Right lobe of liver (tissue), 6 donors: Measurements from ENCODE around the gene ANO7. TPM values are rescaled to one million over a fixed set of nuclear protein-coding genes. Genes with fewer than 3 reads are reported as not detected.

Experiments
- ATAC-seq, 4 donors: fragments of 200-7000 bp; cut with Tn5 transposase; one replicate each; pipeline ENCODE4 v1.9.1; 2020; ENCODE audit warnings: mild to moderate bottlenecking in 4 of 4, moderate library complexity in 4 of 4
- DNase-seq, 3 donors: peaks; one replicate each; pipeline ENCODE4 v3.0.0-alpha.2; 2020
- H3K27ac ChIP-seq, 3 donors: fragments of 200-600 bp; one replicate each; pipeline ENCODE4 v1.8.0; 2022
- H3K27me3 ChIP-seq, 2 donors: fragments of 200-600 bp; one replicate each; pipeline ENCODE4 v1.8.0; 2022
- H3K36me3 ChIP-seq, 4 donors: fragments of 200-600 bp; sonication (generic) in 1 of 4; one replicate each; pipeline versions ENCODE4 v1.5.1 to v1.8.0; 2017 to 2022; ENCODE audit warnings: control low read depth in 1 of 4
- H3K4me1 ChIP-seq, 4 donors: fragments of 200-600 bp; sonication (generic) in 1 of 4; one replicate each; pipeline versions ENCODE4 v1.5.1 to v1.8.0; 2017 to 2022; ENCODE audit warnings: control low read depth in 1 of 4
- H3K4me3 ChIP-seq, 3 donors: fragments of 200-600 bp; one replicate each; pipeline ENCODE4 v1.8.0; 2022
- H3K9me3 ChIP-seq, 4 donors: fragments of 200-600 bp; sonication (generic) in 1 of 4; one replicate each; pipeline versions ENCODE4 v1.5.1 to v1.8.0; 2017 to 2022; ENCODE audit warnings: control low read depth in 1 of 4
- POLR2A ChIP-seq: fragments of 450-650 bp; IDR thresholded peaks from one replicate; pipeline ENCODE4 v1.6.1; 2017; ENCODE audit warnings: antibody characterized with exemption, mild to moderate bottlenecking
- WGBS: methylation state at CpG from one replicate; pipeline ENCODE4 v1.1.6; 2018; ENCODE audit warnings: low coverage, low lambda C conversion rate; ENCODE audit not compliant: insufficient coverage; ENCODE audit errors: missing lambda C conversion rate; 5-methylcytosine and 5-hydroxymethylcytosine counted together
- intact Hi-C, 2 donors: fragments of 100-400 bp; cut with DNase I; formaldehyde crosslinking; loops; one replicate each; pipeline versions ENCODE4 v1.11.2 to v1.14.1; 2022
- long read RNA-seq: library from polyadenylated mRNA; unstranded; transcript quantifications from one replicate; pipeline ENCODE4 v2.0.0, GENCODE V29; 2019
- total RNA-seq, 6 experiments: library from RNA; depleted of rRNA in 2 of 6; stranded (reverse); fragments of >200 nt in 2 of 6; fragmentation: NEBNext Ultra II Directional in 3 of 6; extraction: Animal tissue kit (Norgen Biotek cat#: 25700) in 3 of 6; gene quantifications; one replicate each; pipeline versions ENCODE4 v1.1.0 to v1.2.4, GENCODE V29; 2016 to 2023
- TF ChIP-seq, protein P1 (sequence below), 4 donors: fragments of 200-600 bp in 3 of 4; fragments of 450-650 bp in 1 of 4; IDR thresholded peaks; one replicate each; pipeline versions ENCODE4 v1.5.1 to v1.8.0; 2016 to 2022; ENCODE audit warnings: antibody characterized with exemption in 4 of 4, mild to moderate bottlenecking in 2 of 4
- donor health status: DM: no; HTN: yes; CAD: no.
- donor health status: DM: no; HTN: no; CAD: no.
- donor health status: DM: no; HTN: no; CAD: no.
- donor health status: DM: no; HTN: yes; CAD: no.
- donor health status: DM: no; HTN: yes; CAD: no.

Gene ANO7, protein sequence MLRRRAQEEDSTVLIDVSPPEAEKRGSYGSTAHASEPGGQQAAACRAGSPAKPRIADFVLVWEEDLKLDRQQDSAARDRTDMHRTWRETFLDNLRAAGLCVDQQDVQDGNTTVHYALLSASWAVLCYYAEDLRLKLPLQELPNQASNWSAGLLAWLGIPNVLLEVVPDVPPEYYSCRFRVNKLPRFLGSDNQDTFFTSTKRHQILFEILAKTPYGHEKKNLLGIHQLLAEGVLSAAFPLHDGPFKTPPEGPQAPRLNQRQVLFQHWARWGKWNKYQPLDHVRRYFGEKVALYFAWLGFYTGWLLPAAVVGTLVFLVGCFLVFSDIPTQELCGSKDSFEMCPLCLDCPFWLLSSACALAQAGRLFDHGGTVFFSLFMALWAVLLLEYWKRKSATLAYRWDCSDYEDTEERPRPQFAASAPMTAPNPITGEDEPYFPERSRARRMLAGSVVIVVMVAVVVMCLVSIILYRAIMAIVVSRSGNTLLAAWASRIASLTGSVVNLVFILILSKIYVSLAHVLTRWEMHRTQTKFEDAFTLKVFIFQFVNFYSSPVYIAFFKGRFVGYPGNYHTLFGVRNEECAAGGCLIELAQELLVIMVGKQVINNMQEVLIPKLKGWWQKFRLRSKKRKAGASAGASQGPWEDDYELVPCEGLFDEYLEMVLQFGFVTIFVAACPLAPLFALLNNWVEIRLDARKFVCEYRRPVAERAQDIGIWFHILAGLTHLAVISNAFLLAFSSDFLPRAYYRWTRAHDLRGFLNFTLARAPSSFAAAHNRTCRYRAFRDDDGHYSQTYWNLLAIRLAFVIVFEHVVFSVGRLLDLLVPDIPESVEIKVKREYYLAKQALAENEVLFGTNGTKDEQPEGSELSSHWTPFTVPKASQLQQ
- total RNA-seq, result 1 to 10 TPM in 3 of 6 experiments, under 1 TPM in 3; 0.61 to 2.4 (median 0.97) TPM
- long read RNA-seq, partial matches to known transcripts, result 0 of 1 reads
- long read RNA-seq, other reads (novel, unspliced or antisense), result 0 of 1 reads

DNA sequence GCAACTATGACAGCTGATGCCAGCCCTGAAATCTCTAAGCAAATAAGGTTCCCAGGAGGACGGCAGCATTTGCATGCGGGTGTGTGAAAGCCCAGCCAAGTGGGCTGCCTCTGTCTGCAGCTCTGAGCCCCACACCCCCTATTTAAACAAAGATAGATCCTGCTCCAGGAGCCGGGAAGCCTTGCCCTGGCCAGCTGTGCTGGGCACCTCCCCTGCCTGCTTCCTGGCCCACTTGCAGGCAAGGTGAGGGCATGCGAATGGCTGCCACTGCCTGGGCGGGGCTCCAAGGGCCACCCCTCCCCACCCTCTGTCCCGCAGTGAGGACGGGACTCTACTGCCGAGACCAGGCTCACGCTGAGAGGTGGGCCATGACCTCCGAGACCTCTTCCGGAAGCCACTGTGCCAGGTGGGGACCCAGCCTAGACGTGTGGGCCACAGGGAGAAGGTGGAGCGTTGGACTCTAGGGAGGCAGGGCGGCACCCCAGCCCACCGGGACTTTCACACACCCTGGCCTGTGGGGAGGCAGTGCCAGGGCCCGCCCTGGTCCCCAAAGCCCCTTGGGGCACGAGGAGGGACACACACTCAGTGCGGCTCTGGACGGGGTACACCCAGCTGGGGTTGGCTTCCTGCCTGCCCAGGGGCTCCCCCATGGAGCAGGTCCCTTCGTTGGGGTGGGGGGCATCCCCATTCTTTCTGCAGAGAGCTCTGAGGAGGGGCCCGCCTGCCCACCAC is at the start of gene ANO7:
Gene ANO7, plus strand, starts transcription at position 317 of the 732 bp plus-strand sequence. CDS start 1,387 bp downstream, outside the sequence.
- DNase-seq (no peak), ATAC-seq (peak in 2 of 4 donors; percentile 6 to 25)
- intact Hi-C loops, result no loop called here
- H3K36me3 ChIP-seq, result no peaks in the 10 kb centered on the region
- H3K27me3 ChIP-seq, result no peaks in the 10 kb centered on the region
- no peak within 1 kb of the TSS for H3K4me3 ChIP-seq
- no peaks in the 10 kb centered on the region for H3K4me1 ChIP-seq
- WGBS, result 40% methylated on average over 1 of the region's 21 CpGs
- TF ChIP-seq, protein P1, sequence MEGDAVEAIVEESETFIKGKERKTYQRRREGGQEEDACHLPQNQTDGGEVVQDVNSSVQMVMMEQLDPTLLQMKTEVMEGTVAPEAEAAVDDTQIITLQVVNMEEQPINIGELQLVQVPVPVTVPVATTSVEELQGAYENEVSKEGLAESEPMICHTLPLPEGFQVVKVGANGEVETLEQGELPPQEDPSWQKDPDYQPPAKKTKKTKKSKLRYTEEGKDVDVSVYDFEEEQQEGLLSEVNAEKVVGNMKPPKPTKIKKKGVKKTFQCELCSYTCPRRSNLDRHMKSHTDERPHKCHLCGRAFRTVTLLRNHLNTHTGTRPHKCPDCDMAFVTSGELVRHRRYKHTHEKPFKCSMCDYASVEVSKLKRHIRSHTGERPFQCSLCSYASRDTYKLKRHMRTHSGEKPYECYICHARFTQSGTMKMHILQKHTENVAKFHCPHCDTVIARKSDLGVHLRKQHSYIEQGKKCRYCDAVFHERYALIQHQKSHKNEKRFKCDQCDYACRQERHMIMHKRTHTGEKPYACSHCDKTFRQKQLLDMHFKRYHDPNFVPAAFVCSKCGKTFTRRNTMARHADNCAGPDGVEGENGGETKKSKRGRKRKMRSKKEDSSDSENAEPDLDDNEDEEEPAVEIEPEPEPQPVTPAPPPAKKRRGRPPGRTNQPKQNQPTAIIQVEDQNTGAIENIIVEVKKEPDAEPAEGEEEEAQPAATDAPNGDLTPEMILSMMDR (IDR thresholded peaks at IDR 0.05), result no peak
- TF ChIP-seq POLR2A, result no peak
- H3K9me3 ChIP-seq, result no peaks in the 10 kb centered on the region
- H3K27ac ChIP-seq, result no peak within 1 kb of the TSS

DNA sequence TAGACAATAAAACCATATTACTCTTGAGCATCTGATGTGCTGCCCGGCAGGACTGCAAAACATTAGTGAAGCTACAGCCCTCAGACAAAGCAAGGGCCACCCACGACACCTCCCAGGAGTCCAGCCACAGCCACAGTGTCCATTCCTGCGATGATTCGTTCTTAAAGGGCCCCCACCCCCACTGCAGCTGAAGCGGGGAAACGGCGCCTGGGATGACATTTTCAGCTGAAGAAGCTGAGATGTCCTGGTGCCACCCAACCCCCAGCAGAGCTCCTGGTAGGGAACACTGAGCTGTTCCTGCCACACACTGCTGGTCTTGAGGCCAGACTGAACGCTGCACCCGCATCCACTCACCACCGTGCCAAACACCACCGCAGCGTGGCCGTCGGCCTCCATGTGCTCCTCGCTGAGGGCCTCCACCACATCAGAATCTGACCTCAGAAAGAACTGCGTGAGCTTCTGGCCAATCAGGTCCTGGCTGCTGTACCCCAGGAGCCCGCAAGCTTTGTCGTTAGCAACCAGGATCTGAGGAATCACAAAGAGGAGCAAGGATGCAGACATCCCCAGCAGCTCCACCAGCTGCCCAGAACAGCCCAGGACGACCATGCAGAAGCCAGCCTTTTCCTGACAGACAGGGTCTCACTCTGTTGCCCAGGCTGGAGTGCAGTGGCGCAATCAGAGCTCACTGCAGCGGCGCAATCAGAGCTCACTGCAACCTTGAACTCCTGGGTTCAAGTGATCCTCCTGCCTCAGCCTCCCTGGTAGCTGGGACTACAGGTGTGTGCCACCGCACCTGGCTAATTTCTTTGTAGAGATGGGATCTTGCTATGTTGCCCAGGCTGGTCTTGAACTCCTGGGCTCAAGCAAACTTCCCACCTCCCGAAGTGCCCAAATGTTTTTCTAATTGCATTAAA is 48.7 kb upstream of the ANO7 start:
- 93% methylated on average over 8 of the region's 24 CpGs for WGBS
- H3K4me1 ChIP-seq, result peaks cover 0 to 4% (median 0%) of the 10 kb centered on the region in 4 donors
- H3K27me3 ChIP-seq, result no peaks in the 10 kb centered on the region
- H3K36me3 ChIP-seq, result no peaks in the 10 kb centered on the region
- H3K4me3 ChIP-seq, result no peak overlapping the region
- peak in 1 of 3 donors; percentile 23 for DNase-seq
- intact Hi-C loops, result no loop called here
- no peaks in the 10 kb centered on the region for H3K9me3 ChIP-seq
- TF ChIP-seq POLR2A, result no peak
- TF ChIP-seq, protein P1 (IDR thresholded peaks at IDR 0.05), result no peak
- no peak overlapping the region for H3K27ac ChIP-seq
- no peak for ATAC-seq

DNA sequence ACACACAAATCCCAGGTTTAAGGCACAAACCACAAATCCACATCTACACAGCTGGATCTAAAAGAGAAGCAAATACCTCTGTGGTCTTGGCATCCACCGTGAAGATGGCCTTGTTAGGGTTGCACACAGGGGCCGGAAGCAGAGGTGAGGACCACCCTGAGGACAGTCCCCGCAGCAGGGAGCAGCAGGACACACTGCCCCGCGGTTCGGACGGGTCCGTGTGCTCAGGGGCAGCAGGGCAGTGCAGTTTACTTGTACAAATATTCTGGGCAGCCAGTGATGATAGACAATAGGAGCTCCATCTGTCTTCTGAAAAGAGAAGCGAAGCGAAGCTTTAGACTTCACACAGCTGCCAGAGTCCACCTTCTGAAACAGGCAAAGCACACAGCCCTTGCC is 48.0 kb upstream of the ANO7 start:
- H3K36me3 ChIP-seq, result no peaks in the 10 kb centered on the region
- TF ChIP-seq POLR2A, result no peak
- TF ChIP-seq, protein P1 (IDR thresholded peaks at IDR 0.05), result no peak
- WGBS, result 60% methylated on average over 2 of the region's 10 CpGs
- peaks cover 0 to 4% (median 0%) of the 10 kb centered on the region in 4 donors for H3K4me1 ChIP-seq
- no peak overlapping the region for H3K27ac ChIP-seq
- no peaks in the 10 kb centered on the region for H3K9me3 ChIP-seq
- H3K4me3 ChIP-seq, result no peak overlapping the region
- no peaks in the 10 kb centered on the region for H3K27me3 ChIP-seq
- ATAC-seq, result no peak
- intact Hi-C loops, result no loop called here
- DNase-seq, result peak in 1 of 3 donors; percentile 19
